GM12878 (cell line): ENCODE measurements around the gene NTF4. TPM values are rescaled to one million over a fixed set of nuclear protein-coding genes. Genes with fewer than 3 reads are reported as not detected.

ENCODE experiments used
- ATAC-seq: fragments of 200-7000 bp; cut with Tn5 transposase; 3 replicates; pipeline ENCODE4 v1.9.1; 2020; ENCODE audit warnings: mild to moderate bottlenecking, moderate library complexity
- BruUV-seq: library from RNA; stranded (reverse); fragments of 400-500 nt; replicated peaks from 2 replicates; lab custom pipeline; 2021; lab: Mats Ljungman, UMichigan
- CTCF ChIA-PET: fragments of 300-600 bp; sonication (Branson Sonifier 250); formaldehyde crosslinking; extraction: SDS; loops from one replicate; lab custom pipeline; 2021; ENCODE audit warnings: inconsistent platforms; lab: Yijun Ruan, JAX
- POLR2A ChIA-PET: fragments of 350-600 bp; formaldehyde crosslinking; extraction: SDS; loops from one replicate; lab custom pipeline; 2021; ENCODE audit warnings: inconsistent platforms; lab: Charles Lee
- RAD21 ChIA-PET: fragments of 300-600 bp; sonication (Branson Sonifier 250); formaldehyde crosslinking; loops from one replicate; lab custom pipeline; 2023; ENCODE audit warnings: antibody characterized with exemption; ENCODE audit not compliant: unreplicated experiment; lab: Charles Lee
- SMC1A ChIA-PET: fragments of 300-600 bp; sonication (Branson Sonifier 250); formaldehyde crosslinking; loops from one replicate; lab custom pipeline; 2023; ENCODE audit not compliant: unreplicated experiment, uncharacterized antibody; lab: Charles Lee
- DNase-seq: peaks from one replicate; pipeline ENCODE4 v3.0.0-alpha.2; 2011; ENCODE audit warnings: low read depth, low spot score
- FAIRE-seq: peaks from 3 replicates; lab custom pipeline; 2011; peaks lifted over from hg19 to GRCh38; lab: Jason Lieb, UNC
- H2AFZ ChIP-seq: 2 replicates; pipeline ENCODE4 v1.6.0; 2011; ENCODE audit warnings: low read depth, low read length, control low read depth; ENCODE audit not compliant: control insufficient read depth
- H3K27ac ChIP-seq: 2 replicates; pipeline ENCODE4 v1.5.1; 2011; ENCODE audit warnings: control low read depth; ENCODE audit not compliant: control insufficient read depth, insufficient read depth
- H3K27me3 ChIP-seq, 2 experiments: replicated peaks in 1 of 2; 2 replicates each; pipeline versions ENCODE4 v1.6.0 to v1.6.1; 2011; ENCODE audit warnings: low read length in 1 of 2; ENCODE audit not compliant: control insufficient read depth in 2 of 2, insufficient read depth in 2 of 2
- H3K36me3 ChIP-seq, 2 experiments: 2 replicates each; pipeline ENCODE4 v1.5.1; 2011; ENCODE audit warnings: low read length in 1 of 2; ENCODE audit not compliant: control insufficient read depth in 2 of 2, insufficient read depth in 2 of 2
- H3K4me1 ChIP-seq: 2 replicates; pipeline ENCODE4 v1.6.1; 2011; ENCODE audit warnings: mild to moderate bottlenecking, low read length, moderate library complexity, mixed read lengths; ENCODE audit not compliant: control insufficient read depth, insufficient read depth
- H3K4me2 ChIP-seq: 2 replicates; pipeline ENCODE4 v1.6.0; 2011; ENCODE audit warnings: control low read depth; ENCODE audit not compliant: control insufficient read depth, insufficient read depth
- H3K4me3 ChIP-seq: fragments of 200-600 bp; sonication (generic); 2 replicates; pipeline ENCODE4 v1.5.1; 2016
- H3K79me2 ChIP-seq: 2 replicates; pipeline ENCODE4 v1.6.0; 2011; ENCODE audit warnings: low read length; ENCODE audit not compliant: control insufficient read depth, insufficient read depth
- H3K9ac ChIP-seq: 2 replicates; pipeline ENCODE4 v1.8.0; 2011; ENCODE audit warnings: low read length, control low read depth, mixed read lengths; ENCODE audit not compliant: control insufficient read depth, insufficient read depth
- H3K9me3 ChIP-seq: replicated peaks from 3 replicates; pipeline ENCODE4 v1.5.1; 2011; ENCODE audit warnings: mild to moderate bottlenecking, low read length; ENCODE audit not compliant: control insufficient read depth, insufficient read depth
- H4K20me1 ChIP-seq: 2 replicates; pipeline ENCODE4 v1.6.0; 2011; ENCODE audit not compliant: control insufficient read depth, insufficient read depth
- IRF4 ChIP-seq: IDR thresholded peaks from 2 replicates; pipeline ENCODE4 v1.6.1; 2011; ENCODE audit warnings: low read depth, low read length
- MEF2A ChIP-seq: IDR thresholded peaks from 2 replicates; pipeline ENCODE4 v1.6.1; 2011; ENCODE audit warnings: low read depth, mild to moderate bottlenecking, low read length, moderate library complexity; ENCODE audit not compliant: insufficient read depth
- POLR2A ChIP-seq: IDR thresholded peaks from 2 replicates; pipeline ENCODE4 v1.6.1; 2011; ENCODE audit warnings: low read depth, mild to moderate bottlenecking, low read length
- POLR2AphosphoS5 ChIP-seq: IDR thresholded peaks from 2 replicates; pipeline ENCODE4 v1.6.1; 2011; ENCODE audit warnings: mild to moderate bottlenecking, low read length, inconsistent platforms
- WGBS: methylation state at CpG from one replicate; pipeline ENCODE4 v1.1.6; 2016; ENCODE audit warnings: low lambda C conversion rate; ENCODE audit not compliant: insufficient replicate concordance, insufficient coverage; ENCODE audit errors: missing lambda C conversion rate; 5-methylcytosine and 5-hydroxymethylcytosine counted together
- in situ Hi-C: fragments of 300-500 bp; cut with MboI; formaldehyde crosslinking; loops from 9 replicates; pipeline ENCODE4 v1.14.3; 2018; ENCODE audit warnings: mixed read lengths
- intact Hi-C: fragments of 100-400 bp; cut with micrococcal nuclease; formaldehyde crosslinking; loops from one replicate; pipeline ENCODE4 v1.14.2; 2022; ENCODE audit not compliant: unreplicated experiment
- polyA plus RNA-seq, 11 experiments: library from polyadenylated mRNA; depleted of rRNA in 4 of 11; unstranded in 6 of 11; stranded (reverse) in 5 of 11; fragments of >200 nt; fragmentation: Nextera tagmentation in 4 of 11; fragmentation: Illumina TruSeq in 1 of 11; extraction: Ambion mirVana in 4 of 11; extraction: Trizol in 1 of 11; gene quantifications; 1 replicate in 1 of 11; 2 replicates in 10 of 11; pipeline versions ENCODE4 v1.2.1 to v1.2.3, GENCODE V29; 2011 to 2016; ENCODE audit warnings: inconsistent platforms in 2 of 11, missing spikeins in 2 of 11, low read depth in 1 of 11
- total RNA-seq, 4 experiments: library from RNA; depleted of rRNA in 3 of 4; stranded (reverse); fragments of >200 nt in 3 of 4; fragmentation: Illumina TruSeq in 1 of 4; extraction: Trizol in 1 of 4; gene quantifications; 2 replicates each; pipeline versions ENCODE4 v1.2.1 to v1.2.3, GENCODE V29; 2013 to 2021

The NTF4 gene
- total and polyA plus RNA-seq, 10 of the 15 experiments (the other 5 are each of a cell fraction or from before 2014, with no cell fraction given) = not detected

DNA sequence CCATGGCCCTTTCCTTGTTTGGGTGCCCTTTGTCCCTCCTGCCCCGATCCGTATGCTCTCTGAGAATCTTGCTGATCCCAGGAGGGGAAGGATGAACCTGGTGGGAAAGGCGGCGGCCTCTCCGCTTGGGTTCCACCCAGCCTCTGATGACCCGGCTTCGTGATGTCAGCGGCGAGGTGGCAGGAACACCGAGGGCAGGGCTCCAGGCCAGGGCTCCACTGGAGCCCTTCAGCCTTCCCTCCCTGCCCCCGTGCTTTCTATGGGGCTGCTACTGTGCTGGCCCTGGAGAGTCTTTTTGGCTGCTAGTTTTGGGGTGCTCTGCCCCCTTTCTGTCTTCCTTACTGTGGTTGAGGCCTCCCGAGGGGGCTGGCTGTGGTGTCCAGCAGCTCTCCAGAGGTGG lies 37.7 kb upstream of the NTF4 start:
- intact Hi-C loops = no loop called here
- Histone ChIP-seq H3K4me1 (no peaks in the 10 kb centered on the region), H3K4me3 (no peak overlapping the region)
- 99% methylated on average over 12 of the region's 12 CpGs for WGBS
- TF ChIP-seq POLR2A (0 out of 2 replicates have a peak, but pooled peaks have one; percentile 25), POLR2AphosphoS5 (0 out of 2 replicates have a peak, but pooled peaks have one; percentile 11), MEF2A (no peak)
- TF ChIP-seq, all 136 proteins: peak for 2
- Histone ChIP-seq H3K9ac (no peak overlapping the region), H4K20me1 (peaks cover 3% of the 10 kb centered on the region; the same call in 1 of the 2 replicates), H3K27ac (no peak overlapping the region), H3K4me2 (no peak overlapping the region), H3K36me3 (peaks cover 13 to 54% of the 10 kb centered on the region in 2 experiments), H2AFZ (no peak overlapping the region), H3K9me3 (no peaks in the 10 kb centered on the region), H3K79me2 (no peaks in the 10 kb centered on the region; the same call in 1 of the 2 replicates), H3K27me3 (no peaks in the 10 kb centered on the region)
- in situ Hi-C loops = no loop called here
- FAIRE-seq (no peak), ATAC-seq (no peak), DNase-seq (no peak)
- no TSS peak for BruUV-seq
- POLR2A ChIA-PET = no interaction called here
- SMC1A ChIA-PET = no interaction called here
- CTCF ChIA-PET = interaction anchor here (1.4 kb wide), 1 partner anchor 97 kb away, joined by 5 read pairs; no protein-coding TSS in a partner anchor
- RAD21 ChIA-PET = no interaction called here

DNA sequence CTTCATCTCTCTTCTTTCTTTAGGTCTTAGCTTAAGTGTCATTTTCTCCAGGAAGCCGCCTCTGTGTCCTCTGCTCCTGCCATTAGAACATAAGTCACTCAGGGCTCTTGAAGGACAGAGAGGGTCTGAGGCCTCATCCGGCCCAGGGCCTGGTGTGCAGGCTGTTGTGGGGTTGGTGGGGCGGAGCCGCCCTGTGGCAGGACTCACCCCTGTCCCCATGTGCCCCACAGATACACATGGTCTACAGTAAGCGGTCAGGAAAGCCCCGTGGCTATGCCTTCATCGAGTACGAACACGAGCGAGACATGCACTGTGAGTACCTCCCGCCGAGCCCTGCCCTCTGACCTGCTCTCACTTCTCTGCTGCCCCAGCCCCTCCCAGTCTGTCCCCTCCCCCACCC lies 36.5 kb upstream of the NTF4 start:
- intact Hi-C loops = no loop called here
- CTCF ChIA-PET = interaction anchor here (3.8 kb wide), 1 partner anchor 45 kb away, joined by 54 read pairs; no protein-coding TSS in a partner anchor
- FAIRE-seq = no peak
- no peak overlapping the region for H3K4me3 ChIP-seq
- ATAC-seq = no peak
- POLR2A ChIA-PET = no interaction called here
- BruUV-seq = no TSS peak
- H3K79me2 ChIP-seq = no peaks in the 10 kb centered on the region; the same call in 1 of the 2 replicates
- RAD21 ChIA-PET = no interaction called here
- TF ChIP-seq IRF4 (no peak), POLR2A (peak; percentile 49)
- H4K20me1 ChIP-seq = peaks cover 3% of the 10 kb centered on the region; the same call in 1 of the 2 replicates
- DNase-seq = no peak
- peaks cover 15 to 51% of the 10 kb centered on the region in 2 experiments for H3K36me3 ChIP-seq
- no peak overlapping the region for H3K4me2 ChIP-seq
- WGBS = 91% methylated on average over 12 of the region's 12 CpGs
- in situ Hi-C loops = no loop called here
- H3K9me3 ChIP-seq = no peaks in the 10 kb centered on the region
- H3K27ac ChIP-seq = no peak overlapping the region
- H3K27me3 ChIP-seq = no peaks in the 10 kb centered on the region
- no peaks in the 10 kb centered on the region for H3K4me1 ChIP-seq
- no peak overlapping the region for H3K9ac ChIP-seq
- H2AFZ ChIP-seq = no peak overlapping the region
- SMC1A ChIA-PET = interaction anchor here (1.3 kb wide), 1 partner anchor 98 kb away, joined by 4 read pairs; no protein-coding TSS in a partner anchor
